ENCODE data around the gene GREM2.

The GREM2 gene

DNA sequence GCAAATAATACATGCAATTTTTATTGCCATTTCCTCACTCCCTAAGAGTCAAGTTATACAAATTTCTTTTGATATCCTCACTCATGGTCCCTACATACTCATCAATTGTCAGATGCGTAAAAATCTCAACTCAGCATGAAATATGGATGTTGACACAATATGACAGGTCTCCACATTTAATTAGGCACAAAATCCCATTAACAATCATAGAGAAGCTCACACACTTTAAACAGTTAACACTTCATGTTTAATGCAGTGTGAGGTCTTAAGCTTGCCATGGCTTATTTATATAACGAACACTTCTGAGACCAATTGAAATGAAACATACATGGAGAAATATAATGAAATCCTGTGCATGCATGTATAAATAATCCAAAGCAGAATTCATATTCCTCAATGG, 58.6 kb downstream of the GREM2 start:
- no peak for DNase-seq

DNA sequence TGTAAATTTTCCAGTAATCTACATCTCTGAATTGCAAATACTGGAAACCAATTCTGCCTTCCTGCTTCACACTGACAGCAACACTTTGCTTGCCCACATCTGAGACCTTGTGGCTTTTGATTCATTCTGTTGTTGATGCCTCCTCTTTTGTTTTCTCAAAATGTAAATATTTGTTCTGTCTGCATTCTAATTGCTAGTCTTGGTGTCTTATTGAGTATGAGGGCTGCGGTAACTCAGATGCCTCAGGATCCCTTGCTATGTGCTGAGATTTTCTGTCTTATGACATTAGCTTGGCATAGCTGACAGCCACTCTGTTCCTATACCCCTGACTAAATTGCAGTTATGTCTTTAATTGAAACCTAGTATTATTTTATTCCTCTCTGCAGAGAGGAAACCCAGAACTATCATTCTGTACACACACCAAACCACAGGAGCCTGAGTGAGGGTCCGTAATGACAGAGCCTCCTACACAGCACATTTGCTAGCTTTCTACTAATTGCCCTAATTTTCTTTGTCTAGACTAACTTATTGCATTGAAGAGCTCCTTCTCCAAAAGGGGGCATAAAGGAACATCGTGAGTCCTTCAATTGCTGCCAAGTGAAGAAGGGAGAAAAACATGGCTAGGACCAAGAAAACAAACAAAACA, 72.1 kb downstream of the GREM2 start:
- DNase-seq: no peak

DNA sequence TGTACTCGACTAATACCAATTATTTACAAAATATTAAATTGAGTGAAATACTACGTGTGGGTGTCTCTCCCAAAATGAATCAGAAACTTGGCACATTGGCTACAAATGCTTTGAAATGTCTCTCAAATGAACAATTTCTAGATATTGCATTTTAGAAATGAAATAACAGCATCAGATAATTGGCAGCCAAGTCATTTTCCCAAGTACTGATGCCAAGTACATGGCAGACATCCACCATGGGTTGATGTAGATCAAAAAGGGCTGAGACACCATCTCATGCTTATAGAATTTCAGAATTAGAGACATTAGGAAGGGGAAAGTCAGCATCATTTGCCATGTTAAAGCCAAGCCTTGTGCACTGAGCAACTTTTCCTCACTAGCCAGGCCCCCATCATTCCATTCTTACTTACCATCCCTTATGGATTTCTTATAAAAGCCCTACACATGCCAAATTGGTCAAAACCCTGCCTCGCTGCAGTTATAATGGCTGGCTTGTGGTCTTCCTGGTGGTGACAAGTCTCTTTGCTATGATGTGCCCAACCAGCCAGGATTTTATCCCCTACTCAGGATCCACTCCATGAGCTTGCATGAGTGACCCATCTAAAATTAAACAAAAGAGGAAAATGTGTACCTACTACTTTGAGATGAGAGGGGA, 73.1 kb downstream of the GREM2 start:
- DNase-seq: no peak

GRCh38 chr1:240533154-240533780, 78.7 kb downstream of the GREM2 start:
- DNase-seq: no peak

- DNase-seq: no peak
Measured at GRCh38 chr1:240528591-240528990, 83.4 kb downstream of the GREM2 start.

DNA sequence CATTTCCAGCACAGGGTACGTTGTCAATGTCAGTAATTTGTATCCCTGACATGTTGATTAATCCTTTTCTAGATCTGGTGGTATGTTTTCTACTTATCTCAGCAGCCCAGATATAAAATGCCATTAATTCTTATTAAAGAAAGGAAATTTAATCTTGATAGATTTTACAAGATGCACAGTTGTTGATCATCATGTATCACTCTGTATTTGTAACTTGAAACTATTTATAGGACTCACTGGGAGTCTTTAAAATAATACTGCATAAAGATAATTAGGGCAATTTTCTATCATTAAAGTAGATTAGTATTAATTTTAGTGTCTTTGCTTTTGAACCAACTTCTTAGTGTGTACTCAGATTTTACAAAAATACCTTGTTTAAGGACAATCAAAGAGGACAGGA, 84.9 kb downstream of the GREM2 start:
- DNase-seq: no peak

DNA sequence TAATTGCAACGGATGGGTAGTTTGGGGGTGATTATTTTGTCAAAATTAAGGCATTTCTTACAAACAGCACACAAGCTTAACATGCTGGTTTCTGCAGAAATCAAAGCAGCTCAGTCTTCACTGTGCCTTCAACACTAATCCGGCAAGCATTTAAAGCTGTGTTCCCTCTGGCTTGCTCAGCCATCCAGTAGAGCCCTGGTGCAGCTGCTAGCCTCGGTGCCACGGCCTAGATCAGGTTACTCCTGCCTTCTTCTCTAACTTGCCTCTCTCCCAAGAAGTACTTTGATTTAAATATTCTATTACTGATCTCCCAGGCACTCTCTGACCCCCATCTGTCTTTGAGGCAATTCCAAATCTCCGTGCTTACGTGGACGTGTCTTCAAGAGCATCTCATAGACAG, 85.6 kb downstream of the GREM2 start:
- DNase-seq: no peak

- DNase-seq: no peak
Measured at GRCh38 chr1:240524356-240525069, 87.4 kb downstream of the GREM2 start.

- DNase-seq: no peak
Measured at GRCh38 chr1:240522122-240522822, 89.7 kb downstream of the GREM2 start.

GRCh38 chr1:240517891-240518290, 94.1 kb downstream of the GREM2 start:
- DNase-seq: no peak

DNA sequence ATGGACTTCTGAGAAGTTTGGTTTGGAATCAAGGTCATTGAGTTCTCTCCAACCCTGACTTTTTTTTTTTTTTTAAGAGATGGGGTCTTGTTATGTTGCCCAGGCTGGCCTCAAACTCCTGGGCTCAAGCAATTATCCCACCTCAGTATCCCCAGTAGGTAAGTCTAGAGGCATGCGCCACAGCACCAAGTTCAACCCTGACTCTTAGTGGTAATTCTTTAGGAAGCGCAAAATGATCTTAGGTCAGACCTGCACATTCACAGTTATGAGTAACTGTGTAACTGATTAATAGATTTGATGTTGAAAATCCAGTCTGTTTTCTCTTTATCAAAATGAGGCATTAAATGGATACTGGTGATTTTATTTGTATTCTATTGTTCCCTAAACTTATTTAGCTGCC, 95.9 kb downstream of the GREM2 start:
- no peak for DNase-seq

DNA sequence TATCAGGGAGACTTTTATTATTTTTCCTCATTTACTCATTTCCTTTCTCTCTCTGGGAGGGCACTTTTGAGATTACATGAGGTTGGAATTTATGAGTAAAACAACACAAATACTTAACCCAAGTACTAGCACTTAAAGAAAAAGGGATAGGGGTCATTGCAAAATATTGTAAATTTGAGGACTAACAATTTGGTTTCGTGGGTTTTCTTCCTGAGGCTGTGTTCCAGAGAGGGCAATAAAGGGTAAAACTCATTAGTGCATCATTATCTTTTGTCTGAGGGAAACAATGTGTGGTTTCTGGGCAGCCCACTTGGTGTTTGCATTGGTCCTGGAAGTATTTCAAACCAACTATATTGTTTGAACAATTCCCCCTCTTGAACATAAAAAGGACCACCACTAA, 96.5 kb downstream of the GREM2 start:
- DNase-seq: no peak

DNA sequence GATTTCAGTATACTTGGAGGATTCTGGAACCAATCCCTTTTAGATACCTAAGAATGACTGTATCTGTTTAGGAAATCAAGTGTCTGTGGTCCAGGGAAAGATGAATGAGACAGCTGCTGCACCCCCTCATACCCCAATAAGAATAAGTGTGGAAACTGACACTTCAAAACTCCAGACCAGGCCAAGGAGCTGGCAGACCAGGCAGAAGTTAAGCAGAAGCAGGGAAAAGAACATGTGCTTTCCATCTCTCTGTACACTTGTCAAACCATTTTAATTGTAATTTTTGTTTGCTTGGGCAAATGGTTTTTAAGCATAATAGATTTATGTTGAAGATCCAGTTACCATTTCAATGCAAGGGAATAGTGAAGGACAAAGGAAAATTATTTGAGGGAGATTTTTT, 100.2 kb downstream of the GREM2 start:
- no peak for DNase-seq

- no peak for DNase-seq
Measured at GRCh38 chr1:240508950-240509349, 103.0 kb downstream of the GREM2 start.

DNA sequence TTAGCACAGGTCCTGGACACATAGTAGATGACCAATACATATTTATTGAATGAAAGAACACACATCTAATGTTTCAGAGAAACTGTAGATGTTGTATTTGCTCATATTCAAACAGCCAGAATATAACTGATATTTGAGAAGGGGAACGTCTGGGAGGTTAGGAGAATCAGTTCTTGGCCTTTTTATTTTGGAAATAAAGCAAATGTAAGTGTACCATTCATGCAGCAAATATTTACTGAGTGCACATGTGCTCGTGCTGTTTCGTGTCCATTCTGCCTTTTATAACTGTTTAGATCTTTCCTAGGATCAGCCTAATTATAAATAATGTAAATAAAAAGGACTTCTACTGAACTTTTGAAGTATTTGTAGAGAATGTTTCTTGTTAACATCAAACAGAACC, 103.8 kb downstream of the GREM2 start:
- DNase-seq: no peak

- no peak for DNase-seq
Measured at GRCh38 chr1:240506176-240506575, 105.8 kb downstream of the GREM2 start.

DNA sequence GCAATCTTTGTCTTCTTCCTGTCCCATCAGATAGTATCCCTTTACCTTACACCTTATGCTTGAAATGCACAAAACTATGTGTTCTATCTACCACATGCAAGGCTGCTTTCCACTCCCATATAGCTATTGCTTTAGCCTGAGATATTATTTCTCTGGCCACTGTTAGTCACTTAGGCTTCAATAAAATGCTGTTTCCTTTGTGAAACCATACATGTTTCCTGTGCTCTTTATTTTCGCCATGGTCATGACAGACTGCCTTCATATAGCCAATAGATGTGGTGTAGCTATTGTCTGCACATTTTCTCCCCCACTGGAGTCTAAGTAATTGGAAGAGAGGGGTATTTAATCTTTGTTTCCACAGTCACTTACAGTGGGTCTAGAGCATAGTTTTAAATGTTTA, 108.4 kb downstream of the GREM2 start:
- no peak for DNase-seq

GRCh38 chr1:240503036-240503435, 108.9 kb downstream of the GREM2 start:
- no peak for DNase-seq

DNA sequence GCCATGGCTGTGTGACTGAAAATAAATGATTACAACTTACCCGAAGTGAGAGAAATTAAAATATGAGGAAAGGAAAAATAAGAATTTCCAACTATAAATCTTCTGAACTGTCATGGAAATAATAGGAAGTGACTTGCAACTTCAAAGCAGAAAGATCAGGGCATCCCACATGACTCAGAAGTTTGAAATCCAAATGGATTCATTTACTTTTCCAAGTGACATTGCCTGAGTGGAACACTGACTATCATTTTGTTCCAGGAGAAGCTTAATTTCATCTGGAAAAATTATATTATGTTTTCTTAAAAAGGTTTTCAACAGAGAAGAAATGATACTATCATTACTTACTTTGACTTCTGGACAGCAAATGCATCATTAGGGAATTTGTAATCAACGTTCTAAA, 110.8 kb downstream of the GREM2 start:
- no peak for DNase-seq

GRCh38 chr1:240500647-240501046, 111.3 kb downstream of the GREM2 start:
- DNase-seq: no peak

GRCh38 chr1:240499012-240499411, 112.9 kb downstream of the GREM2 start:
- peak; percentile 1 for DNase-seq

GRCh38 chr1:240498335-240498734, 113.6 kb downstream of the GREM2 start:
- no peak for DNase-seq

DNA sequence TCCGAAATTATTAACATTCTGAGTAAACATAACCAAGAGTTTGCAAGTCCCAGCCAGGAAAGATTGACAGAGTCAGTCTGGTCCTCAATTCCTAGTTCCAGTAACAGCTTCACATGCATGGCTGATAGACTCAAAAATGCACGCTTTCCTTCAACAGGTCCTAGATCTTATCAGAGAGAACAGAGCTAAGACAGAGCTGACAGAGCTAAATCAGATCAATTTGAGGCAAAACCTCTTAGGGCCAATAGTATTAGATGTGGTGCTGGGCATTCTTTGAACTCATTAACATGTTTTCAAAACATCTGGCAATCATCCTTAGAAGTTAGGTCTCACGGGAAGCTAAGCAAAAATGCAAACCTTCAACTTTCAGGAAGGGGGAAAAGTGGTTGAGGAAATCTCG, 114.0 kb downstream of the GREM2 start:
- no peak for DNase-seq
